SH-SY5Y (cell line): ENCODE data around the gene TNFAIP8L1.

ENCODE experiments used
- GATA2 ChIP-seq: IDR thresholded peaks from 2 replicates; pipeline ENCODE4 v1.6.1; 2011; ENCODE audit warnings: mild to moderate bottlenecking, low read depth, low read length
- GATA3 ChIP-seq: IDR thresholded peaks from 2 replicates; pipeline ENCODE4 v1.6.1; 2011; ENCODE audit warnings: low read depth, mild to moderate bottlenecking, low read length, moderate library complexity

TNFAIP8L1 gene

DNA sequence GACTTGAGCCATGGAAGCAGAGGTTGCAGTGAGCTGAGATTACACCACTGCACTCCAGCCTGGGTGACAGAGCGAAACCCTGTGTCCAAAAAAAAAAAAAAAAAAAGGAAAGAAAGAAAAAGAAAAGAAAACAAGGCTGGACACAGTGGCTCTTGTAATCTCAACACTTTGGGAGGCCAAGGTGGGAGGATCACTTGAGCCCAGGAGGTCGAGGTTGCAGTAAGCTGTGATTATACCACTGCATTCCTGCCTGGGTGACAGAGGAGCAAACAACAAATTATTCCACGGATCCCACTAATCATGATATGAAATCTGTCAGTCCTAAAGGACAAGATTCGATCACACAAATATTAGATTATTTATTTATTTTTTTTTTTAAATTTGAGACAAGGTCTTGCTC, 33.9 kb downstream of the TNFAIP8L1 start:
- TF ChIP-seq GATA2 = no peak

- no peak for TF ChIP-seq GATA2
These were observed 34.4 kb downstream of the TNFAIP8L1 start for GRCh38 chr19:4673726-4674125.

DNA sequence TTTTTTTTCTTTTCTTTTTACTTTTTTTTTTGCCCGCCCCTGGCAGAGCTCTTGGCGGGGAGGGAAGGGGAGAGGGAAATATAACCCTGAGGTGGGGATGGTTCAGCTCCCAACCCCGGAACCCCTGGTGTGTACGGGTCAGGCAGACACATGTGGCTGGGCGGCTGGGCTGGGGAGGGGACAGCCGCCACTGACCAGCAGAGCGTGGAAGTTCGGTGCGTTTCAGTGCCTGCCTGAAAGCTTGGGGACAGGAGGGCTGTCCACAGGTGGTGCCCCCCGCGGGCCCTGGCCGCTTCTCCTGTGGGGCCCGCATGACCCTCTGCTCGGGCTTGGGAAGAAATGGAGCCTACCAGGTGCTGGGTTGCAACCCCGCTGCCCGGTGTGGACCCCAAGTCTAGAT, 36.0 kb downstream of the TNFAIP8L1 start:
- TF ChIP-seq GATA3 = no peak
- no peak for TF ChIP-seq GATA2

DNA sequence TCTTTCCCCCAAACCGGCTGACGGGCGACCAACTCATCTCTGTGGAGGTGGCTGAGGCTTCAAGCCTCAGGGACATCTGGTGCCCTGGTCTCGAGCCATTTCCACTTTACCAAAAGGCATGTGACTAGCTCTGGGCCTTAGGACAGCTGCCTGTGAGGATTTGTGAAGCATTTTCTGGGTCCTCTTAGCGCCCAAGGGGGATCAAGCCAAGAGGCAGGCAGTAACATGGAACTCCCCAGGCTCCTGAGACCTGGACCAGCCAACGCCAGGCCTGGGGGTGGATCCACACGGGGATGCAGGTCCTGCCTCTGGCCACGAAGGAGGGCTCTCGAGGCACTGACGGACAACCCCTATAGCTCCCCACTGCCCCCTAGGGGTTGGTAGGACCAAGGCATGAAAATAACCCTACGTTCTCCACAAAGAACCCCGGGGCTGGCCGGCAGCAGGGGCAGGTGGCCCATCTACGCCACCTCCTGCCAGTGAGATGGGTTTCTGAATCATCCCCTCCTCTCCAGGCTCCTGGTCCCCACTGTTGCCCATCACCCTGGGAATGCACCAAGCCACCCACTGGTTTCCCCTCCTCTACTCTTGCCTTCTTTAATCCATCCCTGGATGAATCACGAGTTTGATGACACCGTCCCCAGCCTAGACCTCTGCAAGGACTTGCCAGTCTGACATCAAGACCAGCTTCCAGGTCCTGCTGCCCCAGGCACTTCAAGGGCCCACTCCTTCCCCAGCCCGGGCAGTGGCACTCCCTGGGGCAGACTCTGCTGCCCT, 37.8 kb downstream of the TNFAIP8L1 start:
- TF ChIP-seq GATA2 = no peak
- no peak for TF ChIP-seq GATA3

DNA sequence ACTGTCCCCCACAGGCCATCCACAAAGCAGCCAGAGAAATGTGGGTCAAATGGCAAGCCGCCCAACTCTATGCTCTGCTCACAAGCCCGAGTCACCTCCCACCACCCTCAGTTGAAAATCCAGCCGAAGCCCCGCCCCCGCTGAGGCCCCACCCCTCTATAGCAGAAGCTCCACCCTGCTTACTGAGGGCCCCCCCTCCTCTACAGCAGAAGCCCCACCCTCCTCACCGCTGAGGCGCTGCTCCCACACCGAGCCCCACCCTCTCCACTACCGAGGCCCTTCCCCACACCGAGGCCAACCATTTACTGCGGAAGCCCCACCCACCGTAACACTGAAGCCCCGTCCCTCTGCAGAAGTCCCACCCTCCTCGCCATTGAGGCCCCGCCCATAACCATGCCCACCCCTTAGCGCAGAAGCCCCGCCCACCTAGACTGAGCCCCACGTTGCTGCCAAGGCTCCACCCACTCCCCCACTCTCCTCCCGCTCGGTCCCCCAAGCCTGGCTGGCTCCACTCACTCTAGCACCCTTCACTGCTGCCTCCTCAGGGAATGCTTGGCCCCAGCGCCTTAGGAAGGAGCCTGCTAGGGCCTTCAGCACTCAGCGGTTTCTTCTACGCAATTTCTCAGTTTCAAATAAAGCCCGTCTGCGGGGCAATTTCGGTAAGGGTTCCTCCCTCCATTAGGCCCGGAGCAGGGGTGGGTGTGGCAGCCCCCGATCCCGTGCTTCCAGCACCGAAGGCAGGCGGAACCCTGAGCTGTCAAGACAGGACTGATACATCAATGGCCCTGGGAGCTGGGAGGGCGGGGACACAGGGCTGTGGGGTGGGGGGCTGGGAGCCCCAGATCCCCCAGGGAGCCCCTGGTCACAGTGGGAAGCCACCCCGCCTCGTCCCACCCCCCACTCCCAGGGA, 39.8 kb downstream of the TNFAIP8L1 start:
- TF ChIP-seq GATA3 = no peak
- TF ChIP-seq GATA2 = no peak

GRCh38 chr19:4682417-4683200, 43.3 kb downstream of the TNFAIP8L1 start:
- TF ChIP-seq GATA3 (no peak), GATA2 (no peak)

- TF ChIP-seq GATA3 = no peak
- no peak for TF ChIP-seq GATA2
These were observed 45.2 kb downstream of the TNFAIP8L1 start for GRCh38 chr19:4684312-4685095.

- TF ChIP-seq GATA3 = no peak
- TF ChIP-seq GATA2 = no peak
These were observed 47.4 kb downstream of the TNFAIP8L1 start for GRCh38 chr19:4686700-4687099.

DNA sequence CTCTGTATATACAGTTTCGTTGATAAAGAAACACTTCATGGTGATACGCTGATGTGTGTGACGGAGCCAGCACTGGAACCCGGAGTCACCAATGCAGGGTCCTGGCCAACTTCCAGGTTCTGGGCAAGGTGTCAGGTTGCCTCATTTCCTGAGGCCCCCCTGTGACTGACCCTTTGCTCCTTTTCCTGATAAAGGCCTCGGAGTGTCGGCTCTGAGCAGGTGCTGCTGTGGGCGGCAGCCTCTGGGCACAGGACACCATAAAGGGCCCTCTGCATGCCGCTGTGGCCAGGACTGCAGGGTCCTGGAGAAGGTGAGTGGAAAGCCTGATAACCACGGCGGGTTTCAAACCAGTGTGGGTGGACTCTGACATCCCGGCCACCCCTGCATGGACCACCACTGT, 48.1 kb downstream of the TNFAIP8L1 start:
- TF ChIP-seq GATA3 = no peak
- no peak for TF ChIP-seq GATA2

DNA sequence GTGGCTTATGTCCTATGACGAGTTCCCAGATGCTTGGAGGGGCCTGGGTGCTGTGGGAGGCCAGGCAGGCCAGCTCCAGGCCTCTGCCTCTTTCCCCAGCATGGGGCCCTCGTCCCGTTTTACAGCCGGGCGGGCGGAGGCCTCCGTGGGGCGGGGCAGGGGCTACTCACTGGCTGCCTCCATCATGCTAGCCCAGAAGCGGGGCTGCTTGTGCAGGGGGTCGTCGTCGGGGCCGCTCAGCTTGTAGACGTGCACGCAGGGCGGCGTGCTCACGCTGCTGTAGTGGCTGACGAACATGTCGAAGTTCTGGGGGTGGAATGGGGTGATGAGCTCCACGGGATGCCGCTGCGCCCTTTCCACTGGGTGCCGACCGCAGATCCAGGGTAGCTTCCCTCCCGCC, 49.3 kb downstream of the TNFAIP8L1 start:
- no peak for TF ChIP-seq GATA3
- TF ChIP-seq GATA2 = no peak

GRCh38 chr19:4689403-4689802, 50.1 kb downstream of the TNFAIP8L1 start:
- TF ChIP-seq GATA3 = no peak
- no peak for TF ChIP-seq GATA2

GRCh38 chr19:4690361-4690760, 51.0 kb downstream of the TNFAIP8L1 start:
- TF ChIP-seq GATA3 = no peak
- TF ChIP-seq GATA2 = no peak

DNA sequence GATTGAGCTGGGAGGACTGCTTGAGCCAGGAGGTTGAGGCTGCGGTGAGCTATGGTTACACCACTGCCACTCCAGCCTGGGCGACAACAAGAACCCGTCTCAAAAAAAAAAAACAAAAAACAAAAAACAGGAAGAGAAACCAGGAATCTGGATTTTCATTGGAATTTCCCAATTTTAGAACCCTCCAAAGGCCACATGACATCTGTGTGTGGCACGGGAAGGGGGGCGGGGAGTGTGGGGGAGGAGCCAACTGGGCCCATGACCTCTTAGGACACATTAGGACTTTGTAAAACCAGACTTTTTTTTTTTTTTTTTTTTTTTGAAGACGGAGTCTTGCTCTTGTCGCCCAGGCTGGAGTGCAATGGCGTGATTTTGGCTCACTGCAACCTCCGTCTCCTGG, 52.1 kb downstream of the TNFAIP8L1 start:
- TF ChIP-seq GATA2 = no peak

DNA sequence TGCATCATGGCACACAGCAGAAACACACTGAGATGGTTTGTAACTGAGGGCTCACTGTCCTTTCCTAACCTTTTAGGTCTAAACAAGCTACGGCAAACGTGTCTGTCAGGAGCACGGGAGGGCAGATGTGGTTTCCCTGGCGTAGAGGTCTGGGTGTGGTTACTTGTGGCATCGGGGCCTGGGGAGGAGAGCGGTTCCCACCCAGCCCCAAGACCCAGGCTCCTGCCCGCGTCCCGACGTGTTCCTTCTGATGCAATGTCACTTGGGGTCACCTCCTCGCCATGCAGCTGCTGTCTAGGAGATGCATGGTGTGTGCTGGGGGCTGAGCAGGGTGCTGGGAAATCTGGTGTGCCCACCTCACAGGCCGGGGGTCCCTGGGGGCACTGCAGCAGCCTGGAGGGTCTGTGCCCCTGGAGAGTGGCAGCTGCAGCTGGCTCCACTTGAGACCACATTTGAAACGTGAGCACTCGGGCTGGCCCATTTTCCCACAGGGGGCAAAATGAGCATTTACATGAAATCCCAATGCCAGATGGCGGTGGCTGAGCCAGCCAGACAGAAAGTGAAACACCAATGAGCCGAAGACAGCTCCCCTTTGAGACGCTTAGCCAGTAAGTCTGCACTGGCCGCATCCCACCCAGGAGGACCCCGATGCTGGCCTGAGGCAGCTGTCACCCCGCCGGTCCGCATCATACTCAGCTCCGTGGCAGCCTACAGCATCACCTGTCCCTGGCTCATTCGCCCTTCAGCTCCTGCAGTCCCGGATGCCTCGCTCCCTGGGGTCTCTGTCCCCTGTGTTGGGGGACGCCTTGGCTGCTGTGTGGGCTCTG, 53.1 kb downstream of the TNFAIP8L1 start:
- TF ChIP-seq GATA3 (no peak), GATA2 (no peak)
